ENCODE measurements around the gene IFT81. TPM values are rescaled to one million over a fixed set of nuclear protein-coding genes. Genes with fewer than 3 reads are reported as not detected.

Gene IFT81
- total RNA-seq, 2 donors from 2014 or later: 7.5 to 12.0 TPM

DNA sequence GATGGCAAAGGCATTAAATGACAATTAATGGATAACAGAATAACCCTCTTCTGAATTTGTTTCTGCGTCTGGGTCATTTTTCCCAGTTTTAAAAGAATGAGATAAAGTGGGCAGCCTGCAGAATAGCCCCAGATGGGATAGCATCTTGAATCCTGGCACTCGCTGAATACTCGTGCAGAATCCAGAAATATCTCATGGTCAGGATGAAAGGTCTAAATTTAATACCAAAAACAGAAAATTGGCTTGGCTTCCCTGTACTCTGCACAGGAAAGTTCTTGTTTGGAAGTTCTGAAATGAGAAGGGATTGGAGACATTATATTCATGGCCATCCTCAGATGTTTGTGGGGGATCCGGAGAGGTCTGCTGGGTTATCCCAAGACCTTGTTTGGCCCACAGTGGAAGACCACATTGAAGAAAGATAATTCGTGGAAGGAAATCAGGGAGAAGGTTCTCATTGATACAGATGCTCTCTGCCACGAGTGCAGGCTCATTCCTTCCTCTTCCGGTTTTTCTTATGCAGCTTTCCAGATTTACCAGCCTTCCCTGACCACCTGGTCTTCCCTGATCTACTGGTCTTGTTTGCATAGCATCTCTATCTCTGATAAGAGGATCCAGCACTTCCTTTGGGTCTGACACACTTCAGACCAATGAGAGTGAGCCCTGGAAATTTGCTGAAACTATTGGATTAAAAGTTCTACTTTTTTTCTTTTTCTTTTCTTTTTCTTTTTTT is 6.0 kb upstream of the IFT81 start:
- Histone ChIP-seq H3K27ac (peak overlapping the region; percentile 31 to 57), H3K4me1 (peaks cover 0 to 21% of the 10 kb centered on the region in 2 donors), H3K36me3 (no peaks in the 10 kb centered on the region), H3K4me3 (no peak overlapping the region), H3K27me3 (no peaks in the 10 kb centered on the region), H3K9me3 (no peaks in the 10 kb centered on the region)
- TF ChIP-seq, protein P1, sequence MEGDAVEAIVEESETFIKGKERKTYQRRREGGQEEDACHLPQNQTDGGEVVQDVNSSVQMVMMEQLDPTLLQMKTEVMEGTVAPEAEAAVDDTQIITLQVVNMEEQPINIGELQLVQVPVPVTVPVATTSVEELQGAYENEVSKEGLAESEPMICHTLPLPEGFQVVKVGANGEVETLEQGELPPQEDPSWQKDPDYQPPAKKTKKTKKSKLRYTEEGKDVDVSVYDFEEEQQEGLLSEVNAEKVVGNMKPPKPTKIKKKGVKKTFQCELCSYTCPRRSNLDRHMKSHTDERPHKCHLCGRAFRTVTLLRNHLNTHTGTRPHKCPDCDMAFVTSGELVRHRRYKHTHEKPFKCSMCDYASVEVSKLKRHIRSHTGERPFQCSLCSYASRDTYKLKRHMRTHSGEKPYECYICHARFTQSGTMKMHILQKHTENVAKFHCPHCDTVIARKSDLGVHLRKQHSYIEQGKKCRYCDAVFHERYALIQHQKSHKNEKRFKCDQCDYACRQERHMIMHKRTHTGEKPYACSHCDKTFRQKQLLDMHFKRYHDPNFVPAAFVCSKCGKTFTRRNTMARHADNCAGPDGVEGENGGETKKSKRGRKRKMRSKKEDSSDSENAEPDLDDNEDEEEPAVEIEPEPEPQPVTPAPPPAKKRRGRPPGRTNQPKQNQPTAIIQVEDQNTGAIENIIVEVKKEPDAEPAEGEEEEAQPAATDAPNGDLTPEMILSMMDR (IDR thresholded peaks at IDR 0.05): no peak
- no peak for DNase-seq (ENCODE audit: low spot score)

DNA sequence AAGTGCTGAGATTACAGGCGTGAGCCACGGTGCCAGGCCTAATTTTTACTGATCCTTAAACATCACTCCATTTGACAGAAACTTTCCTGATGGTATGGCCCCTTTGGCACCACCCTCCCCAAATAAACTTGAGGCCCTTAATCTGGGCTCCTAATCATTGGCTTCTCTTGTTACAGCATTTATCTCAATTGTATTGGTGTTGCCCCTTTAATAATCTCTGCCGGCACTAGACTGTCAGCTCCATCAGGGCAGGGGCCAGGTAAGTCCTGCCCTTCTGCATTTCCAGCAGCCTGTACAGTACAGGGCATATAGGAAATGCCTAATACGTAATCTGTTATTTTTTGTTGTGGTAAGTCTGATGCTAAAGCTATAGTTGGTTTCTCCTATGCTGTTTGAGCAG is 1.2 kb upstream of the IFT81 start:
- DNase-seq (ENCODE audit: low spot score): no peak
- H3K27me3 ChIP-seq: no peaks in the 10 kb centered on the region
- peak overlapping the region; percentile 1 to 29 for H3K27ac ChIP-seq
- H3K9me3 ChIP-seq: no peaks in the 10 kb centered on the region
- peaks cover 0 to 18% of the 10 kb centered on the region in 2 donors for H3K4me1 ChIP-seq
- TF ChIP-seq, protein P1 (IDR thresholded peaks at IDR 0.05): no peak
- no peak overlapping the region for H3K4me3 ChIP-seq
- H3K36me3 ChIP-seq: no peaks in the 10 kb centered on the region

DNA sequence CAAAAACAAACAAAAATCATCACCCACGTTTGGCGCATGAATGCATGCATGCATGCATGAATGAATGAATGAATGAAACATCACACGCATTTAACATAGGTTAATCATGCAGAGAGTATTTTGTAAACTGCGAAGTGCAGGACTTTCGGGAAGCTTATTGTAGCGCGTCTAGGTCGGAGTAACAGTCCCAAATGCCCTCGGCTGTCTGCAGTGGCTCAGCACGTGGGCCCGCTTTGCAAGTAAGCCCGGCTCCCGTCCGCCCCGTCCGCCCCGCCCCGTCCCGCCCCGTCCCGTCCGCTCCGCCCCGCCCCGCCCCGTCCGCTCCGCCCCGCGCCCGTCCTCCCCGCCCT is 263 bp upstream of the IFT81 start:
- TF ChIP-seq, protein P1 (IDR thresholded peaks at IDR 0.05): no peak
- Histone ChIP-seq H3K36me3 (no peaks in the 10 kb centered on the region), H3K27me3 (no peaks in the 10 kb centered on the region), H3K4me3 (no peak overlapping the region), H3K9me3 (no peaks in the 10 kb centered on the region), H3K4me1 (peaks cover 0 to 13% of the 10 kb centered on the region in 2 donors), H3K27ac (peak overlapping the region in 1 of 2 donors; percentile 29)
- DNase-seq (ENCODE audit: low spot score): no peak

DNA sequence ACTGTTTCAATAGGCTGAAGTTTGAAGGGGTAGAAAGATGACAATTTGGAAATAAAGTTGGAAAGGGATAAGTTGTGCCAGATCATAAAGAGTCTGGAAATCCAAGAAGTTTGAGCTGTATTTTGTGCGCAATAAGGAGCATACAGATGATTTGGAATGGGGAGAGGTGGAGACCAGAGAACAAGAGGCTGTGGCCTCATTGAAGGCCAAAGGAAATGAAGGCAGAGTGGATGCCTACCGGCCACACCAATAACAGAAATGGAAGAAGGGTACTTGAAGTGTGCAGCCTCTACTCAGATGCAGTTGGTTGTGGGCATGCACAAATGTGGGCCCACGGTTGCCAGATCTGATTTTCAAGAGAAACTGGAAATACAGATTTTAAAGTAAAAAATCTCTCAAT is 2.4 kb downstream of the IFT81 start:
- H3K27me3 ChIP-seq: no peaks in the 10 kb centered on the region
- H3K4me1 ChIP-seq: peaks cover 0 to 13% of the 10 kb centered on the region in 2 donors
- H3K36me3 ChIP-seq: no peaks in the 10 kb centered on the region
- DNase-seq (ENCODE audit: low spot score): no peak
- H3K9me3 ChIP-seq: no peaks in the 10 kb centered on the region
- no peak overlapping the region for H3K27ac ChIP-seq
- H3K4me3 ChIP-seq: no peak overlapping the region
- TF ChIP-seq, protein P1 (IDR thresholded peaks at IDR 0.05): no peak

DNA sequence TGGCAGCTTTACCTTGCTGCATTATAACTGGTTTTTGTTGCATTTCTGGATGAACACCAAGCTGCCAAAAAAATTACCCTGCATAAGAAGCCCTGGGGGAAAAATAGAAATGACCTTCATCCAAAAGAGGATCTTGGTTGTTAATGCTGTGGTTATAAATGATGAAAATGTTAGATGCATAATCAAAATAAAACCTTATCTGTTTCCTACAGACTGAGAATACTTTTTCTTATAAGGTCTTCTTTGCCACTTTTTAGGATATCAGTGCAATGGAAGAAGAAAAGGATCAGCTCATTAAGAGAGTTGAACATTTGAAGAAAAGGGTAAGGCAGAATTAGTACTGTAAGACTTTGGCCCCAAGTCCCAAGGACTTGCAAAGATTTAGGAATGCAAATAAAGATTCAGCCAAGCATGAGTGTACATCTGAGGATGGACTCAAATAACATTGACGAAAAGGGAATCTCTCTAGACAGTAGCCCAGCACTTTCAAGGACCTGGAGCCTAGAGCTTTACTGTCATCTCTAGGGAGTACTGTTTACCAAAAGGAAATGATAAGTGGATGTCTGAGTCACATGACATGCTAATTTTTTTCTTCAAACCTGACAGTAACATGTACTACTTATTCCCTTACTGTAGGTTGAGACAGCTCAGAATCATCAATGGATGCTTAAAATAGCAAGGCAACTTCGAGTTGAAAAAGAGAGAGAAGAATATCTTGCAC is 10.7 kb downstream of the IFT81 start:
- no peaks in the 10 kb centered on the region for H3K9me3 ChIP-seq
- peaks cover 50% of the 10 kb centered on the region for H3K36me3 ChIP-seq
- no peaks in the 10 kb centered on the region for H3K27me3 ChIP-seq
- no peaks in the 10 kb centered on the region for H3K4me1 ChIP-seq
- H3K4me3 ChIP-seq: no peak overlapping the region
- no peak for DNase-seq (ENCODE audit: low spot score)
- TF ChIP-seq, protein P1 (IDR thresholded peaks at IDR 0.05): no peak
- H3K27ac ChIP-seq: no peak overlapping the region

Measured in right atrium auricular region (tissue), 2 donors.